Measurements from ENCODE around the gene IL15RA.

DNA sequence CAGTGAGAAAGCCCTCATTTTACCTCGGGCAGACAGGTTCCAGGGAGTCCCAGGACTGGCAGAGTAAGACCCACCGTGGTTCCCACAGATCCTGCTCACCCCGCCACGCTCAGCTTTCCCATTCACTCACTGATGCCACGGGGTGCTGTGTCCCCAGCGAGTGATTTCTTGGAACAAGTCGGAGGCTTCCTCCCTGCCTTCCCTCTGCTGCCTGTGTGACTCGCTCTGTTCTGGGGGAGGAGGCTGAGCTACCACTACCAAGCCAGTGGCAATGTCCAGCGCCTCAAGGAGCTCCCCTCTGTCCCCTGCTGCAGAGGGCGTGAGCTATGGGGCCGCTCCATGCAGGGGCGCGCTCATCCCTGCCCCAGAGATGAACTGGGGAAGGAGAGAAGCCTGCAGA, 12.6 kb downstream of the IL15RA start:
- TF ChIP-seq, protein P1, sequence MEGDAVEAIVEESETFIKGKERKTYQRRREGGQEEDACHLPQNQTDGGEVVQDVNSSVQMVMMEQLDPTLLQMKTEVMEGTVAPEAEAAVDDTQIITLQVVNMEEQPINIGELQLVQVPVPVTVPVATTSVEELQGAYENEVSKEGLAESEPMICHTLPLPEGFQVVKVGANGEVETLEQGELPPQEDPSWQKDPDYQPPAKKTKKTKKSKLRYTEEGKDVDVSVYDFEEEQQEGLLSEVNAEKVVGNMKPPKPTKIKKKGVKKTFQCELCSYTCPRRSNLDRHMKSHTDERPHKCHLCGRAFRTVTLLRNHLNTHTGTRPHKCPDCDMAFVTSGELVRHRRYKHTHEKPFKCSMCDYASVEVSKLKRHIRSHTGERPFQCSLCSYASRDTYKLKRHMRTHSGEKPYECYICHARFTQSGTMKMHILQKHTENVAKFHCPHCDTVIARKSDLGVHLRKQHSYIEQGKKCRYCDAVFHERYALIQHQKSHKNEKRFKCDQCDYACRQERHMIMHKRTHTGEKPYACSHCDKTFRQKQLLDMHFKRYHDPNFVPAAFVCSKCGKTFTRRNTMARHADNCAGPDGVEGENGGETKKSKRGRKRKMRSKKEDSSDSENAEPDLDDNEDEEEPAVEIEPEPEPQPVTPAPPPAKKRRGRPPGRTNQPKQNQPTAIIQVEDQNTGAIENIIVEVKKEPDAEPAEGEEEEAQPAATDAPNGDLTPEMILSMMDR (IDR thresholded peaks at IDR 0.05): no peak
- TF ChIP-seq POLR2A (IDR thresholded peaks at IDR 0.05): no peak
